BLaER1 treated with 17β-estradiol and CSF1 and Interleukin-3, amounts not matched to agents 10 nM and 100 nM (cell line): ENCODE data around the gene TMEM100.

Source experiments
- H3K27ac ChIP-seq, 11 experiments: shearing (Covaris generic); formaldehyde crosslinking; 2 replicates each; pipeline ENCODE4 v1.8.1; 2022
- H3K27me3 ChIP-seq, 11 experiments: shearing (Covaris generic); formaldehyde crosslinking; 2 replicates each; pipeline ENCODE4 v1.8.1; 2022
- H3K36me3 ChIP-seq, 11 experiments: shearing (Covaris generic); formaldehyde crosslinking; 2 replicates each; pipeline ENCODE4 v1.8.1; 2022
- H3K4me1 ChIP-seq, 10 experiments: shearing (Covaris generic); formaldehyde crosslinking; 2 replicates each; pipeline ENCODE4 v1.8.1; 2022
- H3K4me2 ChIP-seq, 11 experiments: shearing (Covaris generic); formaldehyde crosslinking; 2 replicates each; pipeline ENCODE4 v1.8.1; 2022
- H3K4me3 ChIP-seq, 10 experiments: shearing (Covaris generic); formaldehyde crosslinking; 2 replicates each; pipeline ENCODE4 v1.8.1; 2022
- H3K9ac ChIP-seq, 11 experiments: shearing (Covaris generic); formaldehyde crosslinking; 2 replicates each; pipeline ENCODE4 v1.8.1; 2022
- H3K9me3 ChIP-seq, 11 experiments: shearing (Covaris generic); formaldehyde crosslinking; replicated peaks in 1 of 11; 2 replicates each; pipeline ENCODE4 v1.8.1; 2022
- H4K20me1 ChIP-seq, 11 experiments: shearing (Covaris generic); formaldehyde crosslinking; 2 replicates each; pipeline ENCODE4 v1.8.1; 2022
- Cebpa-rat ChIP-seq, 11 experiments: shearing (Covaris generic); IDR thresholded peaks; 2 replicates each; pipeline ENCODE4 v1.8.1; 2022

The TMEM100 gene

GRCh38 chr17:55706808-55707773, 15.6 kb downstream of the TMEM100 start:
- H3K27ac ChIP-seq, result no peak overlapping the region
- no peaks in the 10 kb centered on the region for H3K36me3 ChIP-seq
- TF ChIP-seq Cebpa-rat (IDR thresholded peaks at IDR 0.05), result no peak
- H4K20me1 ChIP-seq, result no peaks in the 10 kb centered on the region
- H3K4me2 ChIP-seq, result no peak overlapping the region
- H3K4me1 ChIP-seq, result peaks cover 0 to 53% (median 26%) of the 10 kb centered on the region in 10 experiments; a peak in 16 of 20 replicates
- H3K27me3 ChIP-seq, result no peaks in the 10 kb centered on the region
- H3K9ac ChIP-seq, result no peak overlapping the region
- H3K9me3 ChIP-seq, result peaks cover 5 to 26% (median 9%) of the 10 kb centered on the region in 11 experiments
- H3K4me3 ChIP-seq, result no peak overlapping the region

DNA sequence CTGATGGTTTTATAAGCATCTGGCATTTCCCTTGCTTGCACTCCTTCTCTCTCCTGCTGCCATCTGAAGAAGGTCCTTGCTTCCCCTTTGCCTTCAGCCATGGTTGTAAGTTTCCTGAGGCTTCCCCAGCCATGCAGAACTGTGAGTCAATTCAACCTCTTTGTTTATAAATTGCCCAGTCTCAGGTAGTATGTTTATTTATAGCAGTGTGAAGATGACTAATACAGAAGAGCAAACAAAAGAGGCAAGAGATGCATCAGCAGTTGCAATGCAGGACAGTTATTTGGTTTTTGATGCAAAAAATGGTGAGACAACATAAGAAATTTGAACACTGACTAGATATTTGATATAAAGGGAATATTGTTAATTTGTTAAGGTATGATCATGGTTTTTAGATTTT, 16.8 kb downstream of the TMEM100 start:
- no peak for TF ChIP-seq Cebpa-rat (IDR thresholded peaks at IDR 0.05)
- no peak overlapping the region for H3K9ac ChIP-seq
- H3K4me3 ChIP-seq, result no peak overlapping the region
- no peaks in the 10 kb centered on the region for H3K27me3 ChIP-seq
- H3K27ac ChIP-seq, result no peak overlapping the region
- H3K4me2 ChIP-seq, result peak overlapping the region in 3 of 11 experiments; percentile 14 to 39 (median 14); a peak in 3 of 22 replicates
- no peaks in the 10 kb centered on the region for H4K20me1 ChIP-seq
- peaks cover 18 to 38% (median 22%) of the 10 kb centered on the region in 11 experiments for H3K9me3 ChIP-seq
- no peaks in the 10 kb centered on the region for H3K36me3 ChIP-seq
- H3K4me1 ChIP-seq, result peaks cover 0 to 44% (median 21%) of the 10 kb centered on the region in 10 experiments; a peak in 16 of 20 replicates

- Histone ChIP-seq H3K9me3 (peaks cover 19 to 46% (median 25%) of the 10 kb centered on the region in 11 experiments), H3K27me3 (no peaks in the 10 kb centered on the region), H3K4me1 (peaks cover 0 to 30% (median 12%) of the 10 kb centered on the region in 10 experiments; a peak in 9 of 20 replicates), H3K4me3 (no peak overlapping the region), H3K9ac (no peak overlapping the region), H3K4me2 (peak overlapping the region in 5 of 11 experiments; percentile 16 to 54 (median 29); a peak in 9 of 22 replicates), H3K36me3 (no peaks in the 10 kb centered on the region), H4K20me1 (no peaks in the 10 kb centered on the region), H3K27ac (peak overlapping the region in 4 of 11 experiments; percentile 34 to 60 (median 47); a peak in 7 of 22 replicates)
- TF ChIP-seq Cebpa-rat (IDR thresholded peaks at IDR 0.05), result peak in 4 of 11 experiments; percentile 14 to 69 (median 40); a peak in 4 of 22 replicates
Measured at GRCh38 chr17:55704401-55704800, 18.3 kb downstream of the TMEM100 start.

- Histone ChIP-seq H4K20me1 (no peaks in the 10 kb centered on the region), H3K4me2 (no peak overlapping the region), H3K4me1 (peaks cover 0 to 30% (median 12%) of the 10 kb centered on the region in 10 experiments; a peak in 9 of 20 replicates), H3K9me3 (peaks cover 28 to 67% (median 41%) of the 10 kb centered on the region in 11 experiments), H3K36me3 (no peaks in the 10 kb centered on the region), H3K9ac (no peak overlapping the region), H3K4me3 (no peak overlapping the region), H3K27ac (0 out of 22 replicates have a peak overlapping the region, but pooled peaks of 1 of the 11 experiments have one; percentile 10), H3K27me3 (no peaks in the 10 kb centered on the region)
- no peak for TF ChIP-seq Cebpa-rat (IDR thresholded peaks at IDR 0.05)
Measured at GRCh38 chr17:55702150-55702549, 20.5 kb downstream of the TMEM100 start.

DNA sequence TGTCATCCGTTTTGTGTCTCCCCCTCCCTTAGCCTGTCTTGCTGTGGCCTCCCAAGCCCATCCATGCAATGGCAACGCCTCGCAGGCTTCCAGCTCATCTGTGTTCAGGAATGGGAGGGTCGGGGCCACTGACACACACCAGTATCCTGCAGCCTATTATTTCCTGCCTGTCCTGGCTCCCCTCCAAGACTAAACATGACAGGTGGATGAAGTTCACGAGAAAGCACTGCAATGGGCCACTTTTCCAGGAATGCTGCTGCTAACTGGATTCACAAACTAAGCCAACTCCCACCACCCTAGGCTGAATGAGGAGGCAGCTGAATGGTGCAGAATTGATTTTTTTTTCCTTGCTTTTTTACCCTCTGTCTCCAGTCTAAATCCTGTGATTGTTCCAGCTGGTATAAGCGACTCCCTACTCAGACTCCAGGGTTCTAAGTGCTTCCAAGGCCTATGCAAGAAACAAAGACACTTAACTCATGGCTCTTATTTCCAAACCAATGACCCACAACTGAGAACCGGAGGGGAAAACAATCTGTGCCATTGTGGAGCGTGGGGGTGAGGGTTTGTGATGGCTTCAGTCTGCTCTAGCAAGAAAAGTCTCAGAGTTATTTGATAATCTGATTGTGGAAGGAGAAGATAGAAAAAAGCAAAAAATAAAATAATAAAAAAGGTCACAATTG, 23.3 kb downstream of the TMEM100 start:
- no peak overlapping the region for H3K9ac ChIP-seq
- peaks cover 9 to 22% (median 13%) of the 10 kb centered on the region in 10 experiments; a peak in 19 of 20 replicates for H3K4me1 ChIP-seq
- H3K27me3 ChIP-seq, result no peaks in the 10 kb centered on the region
- H4K20me1 ChIP-seq, result no peaks in the 10 kb centered on the region
- H3K27ac ChIP-seq, result no peak overlapping the region
- no peaks in the 10 kb centered on the region for H3K36me3 ChIP-seq
- H3K4me2 ChIP-seq, result no peak overlapping the region
- TF ChIP-seq Cebpa-rat (IDR thresholded peaks at IDR 0.05), result no peak
- H3K4me3 ChIP-seq, result no peak overlapping the region
- peaks cover 28 to 62% (median 39%) of the 10 kb centered on the region in 11 experiments for H3K9me3 ChIP-seq

GRCh38 chr17:55694286-55694910, 28.3 kb downstream of the TMEM100 start:
- Histone ChIP-seq H3K27me3 (no peaks in the 10 kb centered on the region), H3K9me3 (peaks cover 10 to 39% (median 14%) of the 10 kb centered on the region in 11 experiments; a peak in 16 of 22 replicates), H3K27ac (peak overlapping the region in 10 of 11 experiments; percentile 7 to 88 (median 55); a peak in 15 of 22 replicates), H3K36me3 (no peaks in the 10 kb centered on the region), H3K4me1 (peaks cover 35 to 56% (median 49%) of the 10 kb centered on the region in 10 experiments), H4K20me1 (no peaks in the 10 kb centered on the region), H3K4me2 (peak overlapping the region; percentile 39 to 66 (median 49); a peak in 19 of 22 replicates), H3K9ac (peak overlapping the region in 1 of 11 experiments; percentile 49; a peak in 2 of 22 replicates), H3K4me3 (no peak overlapping the region)
- no peak for TF ChIP-seq Cebpa-rat (IDR thresholded peaks at IDR 0.05)

- H3K4me1 ChIP-seq, result peaks cover 39 to 64% (median 57%) of the 10 kb centered on the region in 10 experiments
- H3K27ac ChIP-seq, result peak overlapping the region in 10 of 11 experiments; percentile 20 to 90 (median 69); a peak in 17 of 22 replicates
- no peaks in the 10 kb centered on the region for H3K27me3 ChIP-seq
Measured at GRCh38 chr17:55693254-55694216, 29.1 kb downstream of the TMEM100 start.

More at GRCh38 chr17:55693254-55694216, 29.1 kb downstream of the TMEM100 start:
- Histone ChIP-seq H4K20me1 (no peaks in the 10 kb centered on the region), H3K9ac (peak overlapping the region in 2 of 11 experiments; percentile 4 to 49; a peak in 2 of 22 replicates), H3K36me3 (no peaks in the 10 kb centered on the region), H3K4me3 (no peak overlapping the region), H3K9me3 (peaks cover 4 to 39% (median 11%) of the 10 kb centered on the region in 11 experiments; a peak in 17 of 22 replicates), H3K4me2 (peak overlapping the region; percentile 39 to 66 (median 49))
- no peak for TF ChIP-seq Cebpa-rat (IDR thresholded peaks at IDR 0.05)
